ENCODE measurements around the gene EHD3. TPM values are rescaled to one million over a fixed set of nuclear protein-coding genes. Genes with fewer than 3 reads are reported as not detected.

EHD3 gene
- total RNA-seq, 1 donor, result 16.3 TPM

- no peak overlapping the region for H3K27ac ChIP-seq (ENCODE audit: low read depth, low read length)
- no peak for DNase-seq (ENCODE audit: insufficient read length, low spot score, missing footprints)
- no peaks in the 10 kb centered on the region for H4K20me1 ChIP-seq (ENCODE audit: insufficient read depth, low read length)
- no peak for TF ChIP-seq CTCF (IDR thresholded peaks at IDR 0.05; ENCODE audit: extremely low read depth, low read depth, low read length)
- no peaks in the 10 kb centered on the region for H3K9me3 ChIP-seq (ENCODE audit: low read depth, low read length)
- H3K4me2 ChIP-seq (ENCODE audit: insufficient read depth, low read length), result no peak overlapping the region
- H3K36me3 ChIP-seq (ENCODE audit: insufficient read depth, low read length), result no peaks in the 10 kb centered on the region
- H3K4me3 ChIP-seq (ENCODE audit: insufficient read depth, low read length), result no peak overlapping the region
- no peaks in the 10 kb centered on the region for H3K4me1 ChIP-seq (ENCODE audit: insufficient read depth, low read length)
- no peaks in the 10 kb centered on the region for H3K79me2 ChIP-seq (ENCODE audit: insufficient read depth, low read length)
- H2AFZ ChIP-seq (ENCODE audit: low read length), result no peak overlapping the region
- no peaks in the 10 kb centered on the region for H3K27me3 ChIP-seq (ENCODE audit: insufficient read depth, low read length)
These were observed 30.0 kb upstream of the EHD3 start for GRCh38 chr2:31203916-31204315.

GRCh38 chr2:31204783-31205182 lies 29.2 kb upstream of the EHD3 start:
- Histone ChIP-seq H3K4me3 (ENCODE audit: insufficient read depth, low read length) (no peak overlapping the region), H3K79me2 (ENCODE audit: insufficient read depth, low read length) (no peaks in the 10 kb centered on the region), H3K4me1 (ENCODE audit: insufficient read depth, low read length) (no peaks in the 10 kb centered on the region), H4K20me1 (ENCODE audit: insufficient read depth, low read length) (no peaks in the 10 kb centered on the region), H3K4me2 (ENCODE audit: insufficient read depth, low read length) (no peak overlapping the region), H3K9me3 (ENCODE audit: low read depth, low read length) (no peaks in the 10 kb centered on the region), H3K27me3 (ENCODE audit: insufficient read depth, low read length) (no peaks in the 10 kb centered on the region), H3K27ac (ENCODE audit: low read depth, low read length) (no peak overlapping the region), H3K36me3 (ENCODE audit: insufficient read depth, low read length) (no peaks in the 10 kb centered on the region), H2AFZ (ENCODE audit: low read length) (no peak overlapping the region)
- no peak for TF ChIP-seq CTCF (IDR thresholded peaks at IDR 0.05; ENCODE audit: extremely low read depth, low read depth, low read length)
- no peak for DNase-seq (ENCODE audit: insufficient read length, low spot score, missing footprints)

- TF ChIP-seq CTCF (IDR thresholded peaks at IDR 0.05; ENCODE audit: extremely low read depth, low read depth, low read length), result no peak
- no peaks in the 10 kb centered on the region for H3K9me3 ChIP-seq (ENCODE audit: low read depth, low read length)
- no peaks in the 10 kb centered on the region for H4K20me1 ChIP-seq (ENCODE audit: insufficient read depth, low read length)
- no peak overlapping the region for H3K27ac ChIP-seq (ENCODE audit: low read depth, low read length)
- no peak overlapping the region for H3K4me2 ChIP-seq (ENCODE audit: insufficient read depth, low read length)
- H3K36me3 ChIP-seq (ENCODE audit: insufficient read depth, low read length), result no peaks in the 10 kb centered on the region
- H3K4me3 ChIP-seq (ENCODE audit: insufficient read depth, low read length), result no peak overlapping the region
- H3K4me1 ChIP-seq (ENCODE audit: insufficient read depth, low read length), result no peaks in the 10 kb centered on the region
- no peaks in the 10 kb centered on the region for H3K27me3 ChIP-seq (ENCODE audit: insufficient read depth, low read length)
- peak; percentile 21 for DNase-seq (ENCODE audit: insufficient read length, low spot score, missing footprints)
- no peaks in the 10 kb centered on the region for H3K79me2 ChIP-seq (ENCODE audit: insufficient read depth, low read length)
- no peak overlapping the region for H2AFZ ChIP-seq (ENCODE audit: low read length)
These were observed 28.8 kb upstream of the EHD3 start for GRCh38 chr2:31205186-31205585.

- Histone ChIP-seq H3K4me1 (ENCODE audit: insufficient read depth, low read length) (no peaks in the 10 kb centered on the region), H3K9me3 (ENCODE audit: low read depth, low read length) (no peaks in the 10 kb centered on the region)
These were observed 28.3 kb upstream of the EHD3 start for GRCh38 chr2:31205613-31206012.

More at GRCh38 chr2:31205613-31206012, 28.3 kb upstream of the EHD3 start:
- Histone ChIP-seq H3K4me3 (ENCODE audit: insufficient read depth, low read length) (no peak overlapping the region), H3K27ac (ENCODE audit: low read depth, low read length) (no peak overlapping the region), H2AFZ (ENCODE audit: low read length) (no peak overlapping the region), H3K27me3 (ENCODE audit: insufficient read depth, low read length) (no peaks in the 10 kb centered on the region), H4K20me1 (ENCODE audit: insufficient read depth, low read length) (no peaks in the 10 kb centered on the region), H3K4me2 (ENCODE audit: insufficient read depth, low read length) (no peak overlapping the region), H3K36me3 (ENCODE audit: insufficient read depth, low read length) (no peaks in the 10 kb centered on the region), H3K79me2 (ENCODE audit: insufficient read depth, low read length) (no peaks in the 10 kb centered on the region)
- no peak for TF ChIP-seq CTCF (IDR thresholded peaks at IDR 0.05; ENCODE audit: extremely low read depth, low read depth, low read length)
- DNase-seq (ENCODE audit: insufficient read length, low spot score, missing footprints), result peak; percentile 1
